ENCODE data around the gene CAPN3.

CAPN3 gene

DNA sequence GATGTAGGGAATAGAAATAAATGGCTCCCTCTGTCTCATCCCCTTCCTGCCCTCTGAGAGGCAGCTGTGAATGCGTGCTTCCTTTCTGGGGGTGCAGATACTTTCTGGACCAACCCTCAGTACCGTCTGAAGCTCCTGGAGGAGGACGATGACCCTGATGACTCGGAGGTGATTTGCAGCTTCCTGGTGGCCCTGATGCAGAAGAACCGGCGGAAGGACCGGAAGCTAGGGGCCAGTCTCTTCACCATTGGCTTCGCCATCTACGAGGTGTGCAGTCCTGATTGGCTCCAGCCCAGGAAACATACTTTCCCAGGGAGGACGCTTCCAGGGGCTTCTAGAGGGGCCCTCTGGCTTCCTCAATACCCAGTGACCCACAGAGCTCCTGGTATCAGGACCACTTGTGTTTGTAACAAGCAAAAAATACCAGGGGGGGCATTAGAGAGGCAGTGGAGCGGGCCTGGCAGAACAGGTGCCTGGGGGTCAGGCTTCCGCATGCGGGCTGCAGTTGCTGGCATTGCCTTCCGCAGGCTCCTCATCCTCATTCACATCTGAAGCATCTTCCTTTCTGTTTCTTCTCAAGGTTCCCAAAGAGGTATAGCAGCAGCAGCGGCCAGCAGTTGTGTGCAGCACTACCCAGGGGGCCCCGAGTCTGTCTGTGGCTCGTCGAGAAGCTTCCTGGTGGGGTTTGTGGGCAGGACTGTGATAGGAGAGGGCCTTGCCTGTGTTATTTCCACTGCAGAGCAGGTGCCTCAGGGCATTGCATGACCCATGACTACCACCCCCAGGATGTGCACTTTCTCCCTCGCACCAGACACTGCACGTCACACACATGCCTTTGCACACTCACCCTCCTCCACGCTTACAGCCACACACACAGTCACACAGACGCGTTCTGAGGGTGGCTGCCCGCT lies 42.5 kb downstream of the CAPN3 start:
- peak in 1 of 3 donors; percentile 4 for DNase-seq

DNA sequence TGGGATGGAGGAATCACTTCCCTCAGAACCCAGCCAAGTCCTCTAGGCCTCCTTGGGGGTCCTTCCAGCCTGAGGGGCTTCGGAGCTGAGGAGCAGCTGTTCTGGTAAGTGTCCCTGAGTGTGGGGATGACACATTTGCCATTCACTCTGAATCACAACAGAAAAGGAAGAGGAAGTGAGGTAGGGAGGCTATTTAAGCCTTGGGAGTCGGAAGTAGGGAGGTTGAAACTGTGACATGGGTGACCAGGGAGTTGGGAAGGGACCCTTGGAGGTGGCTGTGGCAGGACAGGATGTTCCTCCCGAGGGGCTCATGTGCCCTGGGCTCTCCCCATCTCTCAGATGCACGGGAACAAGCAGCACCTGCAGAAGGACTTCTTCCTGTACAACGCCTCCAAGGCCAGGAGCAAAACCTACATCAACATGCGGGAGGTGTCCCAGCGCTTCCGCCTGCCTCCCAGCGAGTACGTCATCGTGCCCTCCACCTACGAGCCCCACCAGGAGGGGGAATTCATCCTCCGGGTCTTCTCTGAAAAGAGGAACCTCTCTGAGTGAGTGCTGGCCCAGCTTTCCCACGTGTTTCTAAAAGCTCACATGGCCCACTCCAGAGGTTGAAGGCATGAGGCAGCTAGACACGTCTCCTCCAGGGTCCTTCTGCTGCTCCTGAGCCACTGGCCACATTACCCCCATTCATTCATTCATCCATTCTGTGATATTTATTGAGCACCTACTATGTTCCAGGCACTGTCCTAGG lies 43.3 kb downstream of the CAPN3 start:
- peak; percentile 62 to 71 (median 64) for DNase-seq

DNA sequence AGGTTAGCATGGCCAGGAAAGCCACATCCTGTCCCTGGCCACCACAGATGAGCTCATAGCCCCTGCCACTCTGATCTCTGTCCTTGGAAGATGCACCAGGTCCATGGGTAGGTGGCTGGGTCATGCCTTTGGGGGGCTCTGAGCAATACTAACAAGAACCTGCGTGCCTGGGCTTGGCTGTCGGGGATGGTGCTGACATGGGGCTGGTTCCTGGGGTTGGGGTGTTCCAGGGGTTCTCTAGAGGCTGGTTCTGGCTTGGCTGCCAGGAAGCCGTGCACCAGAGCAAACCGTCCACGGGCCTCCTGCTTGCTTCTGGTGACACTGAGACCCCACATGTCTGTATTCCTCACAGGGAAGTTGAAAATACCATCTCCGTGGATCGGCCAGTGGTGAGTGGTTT lies 44.1 kb downstream of the CAPN3 start:
- DNase-seq: no peak

GRCh38 chr15:42404461-42405235 lies 45.3 kb downstream of the CAPN3 start:
- no peak for DNase-seq

DNA sequence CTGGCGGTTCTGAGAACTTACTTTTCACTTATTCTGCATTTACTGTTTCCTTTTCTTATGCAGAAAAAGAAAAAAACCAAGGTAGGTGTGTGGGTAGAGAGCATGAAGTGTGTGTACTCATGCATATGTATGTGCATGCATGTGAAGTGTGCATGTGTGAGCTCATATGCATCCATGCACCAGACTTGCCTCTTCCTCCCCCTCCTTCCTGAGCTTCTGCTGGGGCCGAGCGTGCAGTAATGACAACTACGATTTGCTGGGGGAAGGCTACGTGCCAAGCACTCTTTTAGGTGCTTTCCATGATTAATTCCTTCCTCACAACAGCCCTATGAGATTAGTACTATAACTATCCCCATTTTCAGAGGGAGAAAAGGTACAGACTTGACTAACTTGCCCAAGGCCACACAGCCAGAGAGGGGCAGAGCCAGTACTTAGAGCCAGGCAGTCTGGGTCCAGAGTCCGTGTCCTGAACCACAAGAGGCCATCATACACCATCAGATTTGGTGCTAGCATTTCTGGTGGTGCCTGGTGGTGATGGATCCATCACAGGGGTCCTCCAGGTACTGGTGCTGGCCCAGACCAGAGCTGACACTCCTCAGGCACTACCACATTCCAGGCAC lies 46.7 kb downstream of the CAPN3 start:
- DNase-seq: peak in 1 of 3 donors; percentile 10

GRCh38 chr15:42408178-42408577 lies 48.9 kb downstream of the CAPN3 start:
- DNase-seq: no peak

DNA sequence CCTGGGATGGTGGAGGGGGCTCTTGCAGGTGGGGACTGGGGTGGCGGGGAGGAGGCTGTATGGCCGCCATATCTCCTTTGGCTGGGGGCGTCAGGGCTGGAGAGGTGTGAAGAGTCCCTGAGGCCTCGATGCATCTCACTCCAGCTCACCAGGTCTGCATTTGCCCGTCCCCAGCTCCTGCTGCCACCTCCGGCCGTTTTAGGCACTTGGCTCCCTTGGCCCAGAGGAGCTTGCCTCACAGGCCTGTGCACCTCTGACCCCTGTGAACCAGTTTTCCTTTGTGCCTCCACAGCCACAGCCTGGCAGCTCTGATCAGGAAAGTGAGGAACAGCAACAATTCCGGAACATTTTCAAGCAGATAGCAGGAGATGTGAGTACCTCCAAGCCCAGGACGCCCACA lies 49.7 kb downstream of the CAPN3 start:
- no peak for DNase-seq

- no peak for DNase-seq
These were observed 52.6 kb downstream of the CAPN3 start for GRCh38 chr15:42411884-42412283.

DNA sequence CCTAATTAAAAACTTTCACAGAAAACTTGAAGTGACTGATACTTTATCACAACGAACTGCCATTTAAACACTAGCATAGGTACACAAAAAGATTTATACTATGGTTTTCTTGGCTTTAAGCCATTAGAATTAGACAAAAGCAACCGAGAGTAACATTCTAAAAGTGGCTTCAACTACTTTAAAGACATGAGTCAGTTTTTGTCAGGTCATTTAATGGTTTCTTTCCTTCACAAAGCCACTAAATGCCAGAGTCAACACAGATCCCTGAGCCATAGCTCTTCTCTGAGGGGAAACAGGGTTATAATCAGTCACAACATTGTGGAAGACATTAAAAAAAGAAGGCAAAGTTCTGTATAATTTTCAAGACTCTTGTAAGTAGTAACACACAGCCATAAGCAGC lies 54.6 kb downstream of the CAPN3 start:
- DNase-seq: no peak

- no peak for DNase-seq
These were observed 60.1 kb downstream of the CAPN3 start for GRCh38 chr15:42419369-42419768.

- DNase-seq: no peak
These were observed 62.1 kb downstream of the CAPN3 start for GRCh38 chr15:42421376-42421775.

DNA sequence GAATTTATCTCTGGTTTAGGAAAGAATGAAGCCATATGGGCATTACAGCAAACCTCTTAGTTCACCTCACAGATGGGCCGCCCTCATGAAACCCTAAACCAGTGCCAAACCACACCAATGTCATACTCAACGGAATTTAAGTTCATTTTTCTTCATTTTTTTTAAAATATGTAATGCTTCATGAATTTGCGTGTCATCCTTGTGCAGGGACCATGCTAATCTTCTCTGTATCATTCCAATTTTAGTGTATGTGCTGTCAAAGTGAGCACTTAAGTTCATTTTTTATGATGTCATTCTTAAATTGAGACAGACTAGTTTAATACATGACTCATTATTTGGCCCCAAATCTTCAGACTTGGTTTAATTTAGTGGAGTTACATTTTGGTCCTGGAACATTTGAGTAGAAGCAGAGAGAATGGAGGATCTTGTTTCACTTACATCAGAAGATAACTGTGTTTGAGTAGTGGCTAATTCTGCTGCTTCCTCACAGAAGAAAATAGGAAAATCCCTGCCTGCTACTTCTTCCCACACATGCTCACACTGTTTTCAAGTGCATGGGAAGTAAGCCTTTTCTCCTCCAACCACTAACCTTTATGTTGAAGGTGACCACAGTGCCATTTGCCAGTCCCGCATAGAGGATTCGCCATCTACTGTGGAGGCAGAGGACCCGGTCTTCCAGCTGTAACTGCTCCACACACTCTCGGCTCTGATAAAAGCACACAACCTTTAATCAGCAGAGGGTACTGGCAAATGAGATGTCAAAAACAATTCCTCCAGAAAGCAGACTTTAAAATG lies 68.3 kb downstream of the CAPN3 start:
- DNase-seq: peak in 2 of 3 donors; percentile 15 to 16

DNA sequence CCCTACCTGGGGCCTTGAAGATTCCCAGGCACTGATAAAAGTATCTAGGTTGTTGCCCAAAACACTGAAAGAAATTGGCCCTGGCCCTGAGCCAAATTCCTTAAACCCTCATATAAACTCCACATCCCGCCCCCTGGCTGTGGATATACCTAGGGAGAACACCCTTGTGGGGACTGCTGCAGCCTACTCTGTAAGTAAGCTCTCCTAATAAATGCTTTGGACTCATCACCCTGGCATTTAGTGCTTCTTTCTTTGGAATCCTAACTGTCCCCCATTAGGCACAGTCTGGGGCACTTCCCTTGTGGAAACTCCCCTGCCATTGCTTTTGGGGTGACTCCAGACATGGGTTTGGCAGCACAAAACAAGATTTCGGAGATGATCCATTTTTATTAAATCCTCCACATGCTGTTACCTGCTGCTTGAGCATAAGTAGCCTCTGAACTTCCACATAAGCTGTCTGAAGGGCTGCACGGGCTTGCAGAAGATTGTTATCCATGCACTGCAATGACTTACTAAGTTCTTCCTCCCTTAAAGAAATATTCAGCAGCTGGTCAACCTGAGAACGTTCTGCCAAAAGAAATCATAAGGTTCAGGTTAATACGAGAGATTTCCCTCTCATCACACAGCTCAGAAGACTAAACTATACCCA lies 85.2 kb downstream of the CAPN3 start:
- no peak for DNase-seq

GRCh38 chr15:42445551-42445950 lies 86.2 kb downstream of the CAPN3 start:
- DNase-seq: no peak

DNA sequence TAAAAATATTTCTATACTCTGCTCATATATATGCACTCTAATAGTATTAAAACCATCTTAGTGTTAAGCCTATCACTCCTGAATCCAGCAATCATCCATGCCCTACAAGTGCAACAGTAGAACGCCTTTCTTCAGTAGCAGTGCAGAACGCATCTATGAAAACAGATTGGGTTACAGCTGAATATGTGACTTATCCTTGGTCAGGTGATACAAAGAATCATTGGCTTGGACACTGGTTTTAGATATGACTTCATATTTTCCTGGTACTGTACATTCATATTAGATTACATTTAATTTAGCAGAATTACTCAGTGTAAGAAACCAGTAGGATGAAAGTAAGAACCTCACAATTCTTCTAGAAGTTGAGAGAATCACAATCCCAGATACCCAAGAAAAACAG lies 88.3 kb downstream of the CAPN3 start:
- no peak for DNase-seq

DNA sequence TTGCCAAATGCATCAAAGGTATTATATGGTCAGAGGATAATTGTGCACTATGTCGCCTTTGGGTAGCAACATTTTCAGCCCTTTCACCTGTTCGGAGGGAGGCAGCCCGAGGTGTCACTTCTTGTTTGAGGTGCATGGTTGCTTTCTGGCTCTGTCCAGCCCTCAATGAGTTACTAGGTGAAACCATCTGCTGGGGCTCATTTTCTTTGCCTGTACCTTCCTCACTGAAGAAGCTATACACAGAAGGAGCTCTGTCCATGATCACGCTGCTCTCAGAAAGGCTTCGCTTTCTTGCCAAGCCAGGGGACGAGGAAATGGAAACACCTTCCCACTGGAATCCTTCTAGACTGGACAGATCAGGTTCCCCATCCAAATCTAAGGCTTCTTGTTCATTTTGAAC lies 89.0 kb downstream of the CAPN3 start:
- no peak for DNase-seq

GRCh38 chr15:42449770-42450424 lies 90.6 kb downstream of the CAPN3 start:
- DNase-seq: no peak

- no peak for DNase-seq
These were observed 91.1 kb downstream of the CAPN3 start for GRCh38 chr15:42450425-42450790.

- no peak for DNase-seq
These were observed 94.5 kb downstream of the CAPN3 start for GRCh38 chr15:42453826-42454225.

- no peak for DNase-seq
These were observed 97.2 kb downstream of the CAPN3 start for GRCh38 chr15:42456531-42456930.

DNA sequence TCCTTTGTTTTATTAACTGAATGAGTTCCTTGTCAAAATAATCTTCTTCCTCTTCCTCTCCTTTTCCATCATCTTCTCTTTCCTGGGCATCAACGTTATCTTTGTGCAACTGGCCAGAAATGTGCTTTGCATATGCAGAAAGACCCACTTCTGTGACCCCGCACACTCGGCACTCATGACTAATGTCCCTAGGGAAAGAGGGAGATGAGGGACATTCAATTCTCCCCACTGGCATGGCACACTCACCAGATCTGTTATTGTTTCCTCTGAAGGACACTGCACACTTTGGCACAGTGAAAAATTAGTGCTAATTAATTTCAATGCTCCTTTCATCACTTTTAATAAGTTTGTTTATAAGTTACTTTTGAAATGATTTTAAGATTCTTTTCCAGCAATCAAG lies 97.7 kb downstream of the CAPN3 start:
- DNase-seq: no peak
